ENCODE results near the gene SLC39A12.

- no peak for TF ChIP-seq EZH2 (IDR thresholded peaks at IDR 0.05; ENCODE audit: insufficient read depth, low read length)
- TF ChIP-seq CTCF (IDR thresholded peaks at IDR 0.05; ENCODE audit: insufficient read depth, low read depth, low read length) = no peak
Measured at GRCh38 chr10:17950726-17951125, 992 bp upstream of the SLC39A12 start.
